Hepatocyte (in vitro differentiated cells): ENCODE results near the gene LBP.

ENCODE experiments used
- CTCF ChIP-seq: fragments of 200-600 bp; sonication (generic); IDR thresholded peaks from 2 replicates; pipeline ENCODE4 v1.5.1; 2016; ENCODE audit warnings: antibody characterized with exemption, mild to moderate bottlenecking; ENCODE audit not compliant: poor library complexity
- EZH2phosphoT487 ChIP-seq: fragments of 200-600 bp; sonication (generic); IDR thresholded peaks from one replicate; pipeline ENCODE4 v1.6.1; 2018; ENCODE audit warnings: antibody characterized with exemption, mild to moderate bottlenecking, low read depth, moderate library complexity; ENCODE audit not compliant: unreplicated experiment, severe bottlenecking

- TF ChIP-seq CTCF (no peak), EZH2phosphoT487 (no peak)
Measured at GRCh38 chr20:38345643-38346042, 639 bp upstream of the LBP start.
